Neural cell (in vitro differentiated cells): ENCODE results near the gene TRABD2B.

Experiments used
- EZH2 ChIP-seq: fragments of 200-600, 300-800 bp; shearing (Covaris generic), sonication (generic); IDR thresholded peaks from 2 replicates; pipeline ENCODE4 v1.6.1; 2014; ENCODE audit warnings: antibody characterized with exemption, low read length, borderline replicate concordance, mild to moderate bottlenecking; ENCODE audit not compliant: insufficient read depth, poor library complexity, severe bottlenecking
- MXI1 ChIP-seq: fragments of 450-650 bp; conservative IDR thresholded peaks from 2 replicates; pipeline ENCODE4 v1.6.1; 2014; ENCODE audit warnings: antibody characterized with exemption, mild to moderate bottlenecking; ENCODE audit not compliant: poor library complexity, severe bottlenecking
- TF ChIP-seq, protein P1 (sequence below): fragments of 450-650 bp; IDR thresholded peaks from 2 replicates; pipeline ENCODE4 v1.5.1; 2014; ENCODE audit warnings: antibody characterized with exemption, mild to moderate bottlenecking, moderate library complexity; ENCODE audit not compliant: poor library complexity, severe bottlenecking

DNA sequence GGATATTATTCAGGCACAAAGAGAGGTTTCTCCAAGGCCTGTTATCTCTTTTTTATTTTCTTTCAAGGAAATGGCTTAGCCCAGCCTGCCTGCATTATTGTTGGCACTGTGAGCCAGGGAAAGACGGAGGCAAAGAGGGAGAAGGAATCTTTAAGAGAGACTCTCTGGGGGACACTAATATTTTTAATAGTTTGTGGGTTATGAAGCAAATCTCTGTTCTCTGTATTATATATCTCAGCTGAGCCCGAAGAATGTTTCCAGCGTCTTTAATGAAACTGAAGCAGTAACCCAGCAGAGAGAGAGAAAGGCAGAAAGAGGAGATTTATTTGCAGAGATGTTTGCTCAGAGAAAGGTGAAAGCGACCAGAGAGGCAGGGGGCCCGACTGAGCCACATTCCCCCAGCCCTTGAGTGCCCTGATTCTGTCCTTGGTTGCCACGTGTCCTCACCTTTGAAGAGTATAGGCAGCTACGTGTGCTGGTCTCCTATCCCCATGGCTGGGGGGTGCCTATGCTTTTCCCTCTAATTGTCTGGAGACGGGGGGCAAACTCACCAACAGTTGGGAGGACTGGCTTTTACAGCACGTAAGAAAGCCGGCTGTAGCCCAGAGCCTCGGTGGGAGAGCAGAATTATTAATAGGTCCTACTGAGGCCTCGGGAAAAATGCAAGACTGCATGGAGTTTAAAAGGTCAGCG is 166.4 kb downstream of the TRABD2B start:
- TF ChIP-seq, protein P1, sequence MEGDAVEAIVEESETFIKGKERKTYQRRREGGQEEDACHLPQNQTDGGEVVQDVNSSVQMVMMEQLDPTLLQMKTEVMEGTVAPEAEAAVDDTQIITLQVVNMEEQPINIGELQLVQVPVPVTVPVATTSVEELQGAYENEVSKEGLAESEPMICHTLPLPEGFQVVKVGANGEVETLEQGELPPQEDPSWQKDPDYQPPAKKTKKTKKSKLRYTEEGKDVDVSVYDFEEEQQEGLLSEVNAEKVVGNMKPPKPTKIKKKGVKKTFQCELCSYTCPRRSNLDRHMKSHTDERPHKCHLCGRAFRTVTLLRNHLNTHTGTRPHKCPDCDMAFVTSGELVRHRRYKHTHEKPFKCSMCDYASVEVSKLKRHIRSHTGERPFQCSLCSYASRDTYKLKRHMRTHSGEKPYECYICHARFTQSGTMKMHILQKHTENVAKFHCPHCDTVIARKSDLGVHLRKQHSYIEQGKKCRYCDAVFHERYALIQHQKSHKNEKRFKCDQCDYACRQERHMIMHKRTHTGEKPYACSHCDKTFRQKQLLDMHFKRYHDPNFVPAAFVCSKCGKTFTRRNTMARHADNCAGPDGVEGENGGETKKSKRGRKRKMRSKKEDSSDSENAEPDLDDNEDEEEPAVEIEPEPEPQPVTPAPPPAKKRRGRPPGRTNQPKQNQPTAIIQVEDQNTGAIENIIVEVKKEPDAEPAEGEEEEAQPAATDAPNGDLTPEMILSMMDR, result no peak
- TF ChIP-seq EZH2, result no peak
- TF ChIP-seq MXI1, result no peak
